HepG2 (cell line): Measurements from ENCODE around the gene MTHFD2. TPM values are rescaled to one million over a fixed set of nuclear protein-coding genes. Genes with fewer than 3 reads are reported as not detected.
A peak's percentile ranks its signal among the peaks of the same experiment; 100 is the strongest.

ENCODE experiments used
- BCL6 ChIP-seq: IDR thresholded peaks from 2 replicates; pipeline ENCODE4 v1.6.1; 2016; ENCODE audit warnings: missing genetic modification reagents, missing compliant biosample characterization
- BRD4 ChIP-seq: sonication (generic); formaldehyde crosslinking; IDR thresholded peaks from 2 replicates; pipeline ENCODE4 v1.4.0; 2020; ENCODE audit warnings: missing genetic modification reagents
- CCAR2 ChIP-seq: fragments of 200-400 bp; formaldehyde crosslinking; optimal IDR thresholded peaks from 2 replicates; pipeline ENCODE3; 2018; ENCODE audit warnings: low read depth, mild to moderate bottlenecking, low read length, moderate library complexity
- FOXC1 ChIP-seq: sonication (generic); formaldehyde crosslinking; IDR thresholded peaks from 2 replicates; pipeline ENCODE4 v1.8.0; 2022; ENCODE audit warnings: mild to moderate bottlenecking, missing genetic modification reagents, borderline replicate concordance
- KAT7 ChIP-seq: IDR thresholded peaks from 2 replicates; pipeline ENCODE4 v1.6.1; 2018; ENCODE audit warnings: borderline replicate concordance, missing compliant biosample characterization
- NPAS2 ChIP-seq: sonication (generic); formaldehyde crosslinking; IDR thresholded peaks from 2 replicates; pipeline ENCODE4 v1.8.0; 2022; ENCODE audit warnings: mild to moderate bottlenecking, missing genetic modification reagents, borderline replicate concordance
- NR2F6 ChIP-seq, 2 experiments: IDR thresholded peaks; 2 replicates each; pipeline ENCODE4 v1.6.1; 2016; ENCODE audit warnings: antibody characterized with exemption in 1 of 2, mild to moderate bottlenecking in 1 of 2
- ONECUT2 ChIP-seq: sonication (generic); formaldehyde crosslinking; IDR thresholded peaks from 2 replicates; pipeline ENCODE4 v1.4.0; 2020; ENCODE audit warnings: missing genetic modification reagents
- RBM39 ChIP-seq: fragments of 200-400 bp; formaldehyde crosslinking; IDR thresholded peaks from one replicate; pipeline ENCODE4 v1.6.1; 2018; ENCODE audit warnings: antibody characterized with exemption, mild to moderate bottlenecking, low read depth, low read length; ENCODE audit not compliant: poor library complexity, severe bottlenecking
- RFXAP ChIP-seq: sonication (generic); formaldehyde crosslinking; IDR thresholded peaks from 2 replicates; pipeline ENCODE4 v1.4.0; 2020; ENCODE audit warnings: missing genetic modification reagents, borderline replicate concordance
- ZMYM4 ChIP-seq: sonication (generic); formaldehyde crosslinking; IDR thresholded peaks from 2 replicates; pipeline ENCODE4 v1.8.1; 2023; ENCODE audit warnings: mild to moderate bottlenecking, missing genetic modification reagents
- ZNF180 ChIP-seq: sonication (generic); formaldehyde crosslinking; IDR thresholded peaks from 2 replicates; pipeline ENCODE4 v1.4.0; 2020; ENCODE audit warnings: low read depth, missing genetic modification reagents, borderline replicate concordance
- ZNF337 ChIP-seq: sonication (generic); formaldehyde crosslinking; IDR thresholded peaks from 2 replicates; pipeline ENCODE4 v1.5.1; 2020; ENCODE audit warnings: missing genetic modification reagents, low read depth, mild to moderate bottlenecking, borderline replicate concordance
- ZNF510 ChIP-seq: sonication (generic); formaldehyde crosslinking; IDR thresholded peaks from 2 replicates; pipeline ENCODE4 v1.4.0; 2020; ENCODE audit warnings: low read depth, mild to moderate bottlenecking, missing genetic modification reagents
- ZNF547 ChIP-seq: sonication (generic); formaldehyde crosslinking; IDR thresholded peaks from 2 replicates; pipeline ENCODE4 v1.5.1; 2020; ENCODE audit warnings: mild to moderate bottlenecking, missing genetic modification reagents
- ZNF678 ChIP-seq: sonication (generic); formaldehyde crosslinking; IDR thresholded peaks from 2 replicates; pipeline ENCODE4 v1.4.0; 2020; ENCODE audit warnings: mild to moderate bottlenecking, missing genetic modification reagents
- ZNF773 ChIP-seq: sonication (generic); formaldehyde crosslinking; IDR thresholded peaks from 2 replicates; pipeline ENCODE4 v1.4.0; 2020; ENCODE audit warnings: missing genetic modification reagents, borderline replicate concordance
- ZNF777 ChIP-seq: sonication (generic); formaldehyde crosslinking; IDR thresholded peaks from 2 replicates; pipeline ENCODE4 v1.4.0; 2020; ENCODE audit warnings: missing genetic modification reagents
- ZNF816 ChIP-seq: sonication (generic); formaldehyde crosslinking; IDR thresholded peaks from 2 replicates; pipeline ENCODE4 v1.8.0; 2022; ENCODE audit warnings: missing genetic modification reagents, mild to moderate bottlenecking, borderline replicate concordance
- ZNF850 ChIP-seq: sonication (generic); formaldehyde crosslinking; conservative IDR thresholded peaks from 2 replicates; pipeline ENCODE4 v1.9.0; 2021; ENCODE audit warnings: mild to moderate bottlenecking, missing genetic modification reagents
- polyA plus RNA-seq, 8 experiments: library from polyadenylated mRNA; depleted of rRNA in 3 of 8; stranded (reverse) in 7 of 8; unstranded in 1 of 8; fragments of >200 nt; fragmentation: Illumina TruSeq in 4 of 8; extraction: Trizol in 4 of 8; gene quantifications; 2 replicates each; pipeline versions ENCODE4 v1.2.1 to v1.2.3, GENCODE V29; 2011 to 2016; ENCODE audit warnings: low read depth in 4 of 8, missing spikeins in 1 of 8, mixed read lengths in 1 of 8; ENCODE audit not compliant: insufficient read depth in 1 of 8
- total RNA-seq, 5 experiments: library from RNA; depleted of rRNA; stranded (reverse); fragments of >200 nt; fragmentation: Illumina TruSeq; extraction: Trizol; gene quantifications; 2 replicates each; pipeline ENCODE4 v1.2.3, GENCODE V29; 2016; ENCODE audit warnings: low read depth in 1 of 5
- TF ChIP-seq, protein P1 (sequence below): sonication (generic); formaldehyde crosslinking; IDR thresholded peaks from 2 replicates; pipeline ENCODE4 v1.4.0; 2020; ENCODE audit warnings: missing genetic modification reagents
- TF ChIP-seq, protein P2 (sequence below): sonication (generic); formaldehyde crosslinking; IDR thresholded peaks from 2 replicates; pipeline ENCODE4 v1.4.0; 2020; ENCODE audit warnings: missing genetic modification reagents, borderline replicate concordance
- TF ChIP-seq, protein P3 (sequence below): sonication (generic); formaldehyde crosslinking; IDR thresholded peaks from 2 replicates; pipeline ENCODE4 v1.4.0; 2020; ENCODE audit warnings: missing genetic modification reagents

Gene MTHFD2
- total and polyA plus RNA-seq, 2 of the 13 experiments (the other 11 are each of a cell fraction or from before 2014, with no cell fraction given), result 188 to 269 TPM

DNA sequence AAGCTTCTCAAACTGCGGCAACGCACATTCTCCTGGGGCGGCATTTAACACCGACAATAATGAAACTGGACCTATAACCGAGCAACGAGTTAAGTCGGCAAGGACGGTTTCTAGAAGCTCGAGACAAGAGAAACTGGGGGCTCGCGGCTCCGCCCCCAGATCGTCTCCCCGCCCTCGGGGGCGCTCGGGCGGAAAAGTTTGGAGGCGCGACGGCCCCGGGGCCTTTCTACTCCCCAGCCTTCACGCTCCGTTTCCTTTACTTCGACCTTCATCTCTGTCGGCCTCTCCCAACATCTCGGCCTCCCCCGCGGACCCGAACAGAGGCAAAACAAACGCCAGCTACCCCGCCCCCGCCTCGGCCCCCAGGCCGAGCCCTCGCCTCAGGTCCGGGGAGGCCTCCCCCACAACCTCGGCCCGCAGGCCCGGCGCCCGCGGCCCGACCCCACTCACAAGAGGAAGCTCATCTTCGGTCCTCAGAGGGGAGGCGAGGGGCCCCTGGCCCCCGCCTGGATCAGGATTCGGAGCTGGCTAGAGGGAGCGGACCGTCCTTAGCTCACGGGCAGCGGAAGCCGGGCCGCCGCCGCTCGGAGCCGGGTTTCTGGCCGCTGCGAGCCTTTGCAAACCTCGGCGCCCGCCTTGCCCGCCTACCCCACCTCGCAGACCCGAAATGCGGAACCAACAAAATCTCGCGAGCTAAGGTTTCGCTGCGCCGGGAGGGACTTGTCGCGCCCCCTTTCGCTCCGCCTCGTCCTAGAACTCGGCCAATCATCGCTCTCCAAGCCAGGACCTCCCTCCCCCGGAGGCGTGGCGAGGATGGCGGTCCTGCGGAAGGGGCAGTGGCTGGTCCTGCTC lies 20.0 kb upstream of the MTHFD2 start, which contains the start of gene MOB1A (continued):
- TF ChIP-seq KAT7 (CRISPR knock-in tag) (peak; percentile 62), ZNF773 (CRISPR knock-in tag) (no peak), ZMYM4 (CRISPR knock-in tag) (peak; percentile 95), ZNF777 (CRISPR knock-in tag) (peak; percentile 32; the same call in 1 of the 2 replicates), NR2F6 (IDR thresholded peaks at IDR 0.05) (no peak), NR2F6 (CRISPR knock-in tag; IDR thresholded peaks at IDR 0.05) (no peak), CCAR2 (no peak), BRD4 (peak; percentile 52; the same call in 1 of the 2 replicates), ZNF547 (CRISPR knock-in tag) (peak; percentile 74; the same call in 1 of the 2 replicates), BCL6 (peak; percentile 44; the same call in 1 of the 2 replicates), ONECUT2 (CRISPR knock-in tag) (no peak), NPAS2 (CRISPR knock-in tag) (no peak), ZNF180 (CRISPR knock-in tag) (no peak), ZNF816 (CRISPR knock-in tag) (peak; percentile 96), ZNF678 (CRISPR knock-in tag) (peak; percentile 37; the same call in 1 of the 2 replicates), ZNF337 (CRISPR knock-in tag) (peak; percentile 35; the same call in 1 of the 2 replicates), RFXAP (CRISPR knock-in tag) (peak; percentile 25; the same call in 1 of the 2 replicates), ZNF850 (CRISPR knock-in tag) (peak; percentile 86; the same call in 1 of the 2 replicates), FOXC1 (CRISPR knock-in tag) (no peak; the same call in 1 of the 2 replicates), ZNF510 (CRISPR knock-in tag) (no peak), RBM39 (peak; percentile 86)
- TF ChIP-seq, protein P1, sequence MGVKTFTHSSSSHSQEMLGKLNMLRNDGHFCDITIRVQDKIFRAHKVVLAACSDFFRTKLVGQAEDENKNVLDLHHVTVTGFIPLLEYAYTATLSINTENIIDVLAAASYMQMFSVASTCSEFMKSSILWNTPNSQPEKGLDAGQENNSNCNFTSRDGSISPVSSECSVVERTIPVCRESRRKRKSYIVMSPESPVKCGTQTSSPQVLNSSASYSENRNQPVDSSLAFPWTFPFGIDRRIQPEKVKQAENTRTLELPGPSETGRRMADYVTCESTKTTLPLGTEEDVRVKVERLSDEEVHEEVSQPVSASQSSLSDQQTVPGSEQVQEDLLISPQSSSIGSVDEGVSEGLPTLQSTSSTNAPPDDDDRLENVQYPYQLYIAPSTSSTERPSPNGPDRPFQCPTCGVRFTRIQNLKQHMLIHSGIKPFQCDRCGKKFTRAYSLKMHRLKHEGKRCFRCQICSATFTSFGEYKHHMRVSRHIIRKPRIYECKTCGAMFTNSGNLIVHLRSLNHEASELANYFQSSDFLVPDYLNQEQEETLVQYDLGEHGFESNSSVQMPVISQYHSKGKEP (CRISPR knock-in tag), result no peak; the same call in 1 of the 2 replicates
- TF ChIP-seq, protein P2, sequence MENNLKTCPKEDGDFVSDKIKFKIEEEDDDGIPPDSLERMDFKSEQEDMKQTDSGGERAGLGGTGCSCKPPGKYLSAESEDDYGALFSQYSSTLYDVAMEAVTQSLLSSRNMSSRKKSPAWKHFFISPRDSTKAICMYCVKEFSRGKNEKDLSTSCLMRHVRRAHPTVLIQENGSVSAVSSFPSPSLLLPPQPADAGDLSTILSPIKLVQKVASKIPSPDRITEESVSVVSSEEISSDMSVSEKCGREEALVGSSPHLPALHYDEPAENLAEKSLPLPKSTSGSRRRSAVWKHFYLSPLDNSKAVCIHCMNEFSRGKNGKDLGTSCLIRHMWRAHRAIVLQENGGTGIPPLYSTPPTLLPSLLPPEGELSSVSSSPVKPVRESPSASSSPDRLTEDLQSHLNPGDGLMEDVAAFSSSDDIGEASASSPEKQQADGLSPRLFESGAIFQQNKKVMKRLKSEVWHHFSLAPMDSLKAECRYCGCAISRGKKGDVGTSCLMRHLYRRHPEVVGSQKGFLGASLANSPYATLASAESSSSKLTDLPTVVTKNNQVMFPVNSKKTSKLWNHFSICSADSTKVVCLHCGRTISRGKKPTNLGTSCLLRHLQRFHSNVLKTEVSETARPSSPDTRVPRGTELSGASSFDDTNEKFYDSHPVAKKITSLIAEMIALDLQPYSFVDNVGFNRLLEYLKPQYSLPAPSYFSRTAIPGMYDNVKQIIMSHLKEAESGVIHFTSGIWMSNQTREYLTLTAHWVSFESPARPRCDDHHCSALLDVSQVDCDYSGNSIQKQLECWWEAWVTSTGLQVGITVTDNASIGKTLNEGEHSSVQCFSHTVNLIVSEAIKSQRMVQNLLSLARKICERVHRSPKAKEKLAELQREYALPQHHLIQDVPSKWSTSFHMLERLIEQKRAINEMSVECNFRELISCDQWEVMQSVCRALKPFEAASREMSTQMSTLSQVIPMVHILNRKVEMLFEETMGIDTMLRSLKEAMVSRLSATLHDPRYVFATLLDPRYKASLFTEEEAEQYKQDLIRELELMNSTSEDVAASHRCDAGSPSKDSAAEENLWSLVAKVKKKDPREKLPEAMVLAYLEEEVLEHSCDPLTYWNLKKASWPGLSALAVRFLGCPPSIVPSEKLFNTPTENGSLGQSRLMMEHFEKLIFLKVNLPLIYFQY (CRISPR knock-in tag), result no peak; the same call in 1 of the 2 replicates
- TF ChIP-seq, protein P3, sequence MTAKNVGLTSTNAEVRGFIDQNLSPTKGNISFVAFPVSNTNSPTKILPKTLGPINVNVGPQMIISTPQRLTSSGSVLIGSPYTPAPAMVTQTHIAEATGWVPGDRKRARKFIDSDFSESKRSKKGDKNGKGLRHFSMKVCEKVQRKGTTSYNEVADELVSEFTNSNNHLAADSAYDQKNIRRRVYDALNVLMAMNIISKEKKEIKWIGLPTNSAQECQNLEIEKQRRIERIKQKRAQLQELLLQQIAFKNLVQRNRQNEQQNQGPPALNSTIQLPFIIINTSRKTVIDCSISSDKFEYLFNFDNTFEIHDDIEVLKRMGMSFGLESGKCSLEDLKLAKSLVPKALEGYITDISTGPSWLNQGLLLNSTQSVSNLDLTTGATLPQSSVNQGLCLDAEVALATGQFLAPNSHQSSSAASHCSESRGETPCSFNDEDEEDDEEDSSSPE (CRISPR knock-in tag), result no peak; the same call in 1 of the 2 replicates
